ENCODE measurements around the gene PTPRD.

DNA sequence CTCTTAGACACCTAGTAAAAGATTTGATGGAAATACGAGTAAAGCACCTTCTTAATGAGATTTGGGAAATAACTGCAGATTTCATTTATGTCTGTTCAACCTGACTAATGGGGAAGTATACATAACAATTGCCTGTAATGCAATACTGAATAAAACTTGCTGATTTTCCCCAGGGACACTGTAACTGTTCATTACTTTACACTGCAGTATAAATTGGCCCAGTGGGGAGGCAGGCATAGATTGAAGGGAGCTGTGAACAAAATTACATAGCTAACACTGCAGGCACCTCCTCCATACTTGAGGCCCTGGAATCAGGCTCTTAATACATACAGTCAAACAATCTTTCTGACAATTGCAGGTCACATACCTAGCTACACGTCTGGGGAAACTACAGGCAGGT lies 216.2 kb downstream of the PTPRD start:
- TF ChIP-seq CTCF (IDR thresholded peaks at IDR 0.05; ENCODE audit: insufficient read depth, low read length, poor library complexity, severe bottlenecking) = no peak
- TF ChIP-seq EZH2phosphoT487 (conservative IDR thresholded peaks at IDR 0.05; ENCODE audit: low read length) = no peak
